NB4 (cell line): ENCODE results near the gene ARHGEF10L.

Experiments
- DNase-seq: peaks from one replicate; pipeline ENCODE4 v3.0.0; 2010; ENCODE audit warnings: low read depth
- H3K4me3 ChIP-seq: one replicate; pipeline ENCODE4 v1.5.1; 2011; ENCODE audit warnings: mild to moderate bottlenecking, low read depth, low read length, moderate library complexity
- MYC ChIP-seq: IDR thresholded peaks from 2 replicates; pipeline ENCODE4 v1.6.1; 2011; ENCODE audit warnings: low read depth, low read length
- POLR2A ChIP-seq: IDR thresholded peaks from 2 replicates; pipeline ENCODE4 v1.6.1; 2011; ENCODE audit warnings: mild to moderate bottlenecking; ENCODE audit not compliant: insufficient read length; ENCODE audit errors: extremely low read depth
- TF ChIP-seq, protein P1 (sequence below): IDR thresholded peaks from 2 replicates; pipeline ENCODE4 v1.6.1; 2011; ENCODE audit warnings: low read depth, low read length
- TF ChIP-seq, protein P2 (sequence below): IDR thresholded peaks from one replicate; pipeline ENCODE4 v1.5.1; 2012; ENCODE audit warnings: low read depth, low read length

Gene ARHGEF10L

GRCh38 chr1:17549384-17549783, 9.9 kb downstream of the ARHGEF10L start:
- TF ChIP-seq, protein P1, sequence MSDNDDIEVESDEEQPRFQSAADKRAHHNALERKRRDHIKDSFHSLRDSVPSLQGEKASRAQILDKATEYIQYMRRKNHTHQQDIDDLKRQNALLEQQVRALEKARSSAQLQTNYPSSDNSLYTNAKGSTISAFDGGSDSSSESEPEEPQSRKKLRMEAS = no peak
- no peak for TF ChIP-seq POLR2A
- TF ChIP-seq, protein P2, sequence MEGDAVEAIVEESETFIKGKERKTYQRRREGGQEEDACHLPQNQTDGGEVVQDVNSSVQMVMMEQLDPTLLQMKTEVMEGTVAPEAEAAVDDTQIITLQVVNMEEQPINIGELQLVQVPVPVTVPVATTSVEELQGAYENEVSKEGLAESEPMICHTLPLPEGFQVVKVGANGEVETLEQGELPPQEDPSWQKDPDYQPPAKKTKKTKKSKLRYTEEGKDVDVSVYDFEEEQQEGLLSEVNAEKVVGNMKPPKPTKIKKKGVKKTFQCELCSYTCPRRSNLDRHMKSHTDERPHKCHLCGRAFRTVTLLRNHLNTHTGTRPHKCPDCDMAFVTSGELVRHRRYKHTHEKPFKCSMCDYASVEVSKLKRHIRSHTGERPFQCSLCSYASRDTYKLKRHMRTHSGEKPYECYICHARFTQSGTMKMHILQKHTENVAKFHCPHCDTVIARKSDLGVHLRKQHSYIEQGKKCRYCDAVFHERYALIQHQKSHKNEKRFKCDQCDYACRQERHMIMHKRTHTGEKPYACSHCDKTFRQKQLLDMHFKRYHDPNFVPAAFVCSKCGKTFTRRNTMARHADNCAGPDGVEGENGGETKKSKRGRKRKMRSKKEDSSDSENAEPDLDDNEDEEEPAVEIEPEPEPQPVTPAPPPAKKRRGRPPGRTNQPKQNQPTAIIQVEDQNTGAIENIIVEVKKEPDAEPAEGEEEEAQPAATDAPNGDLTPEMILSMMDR = no peak
- no peak for TF ChIP-seq MYC
- DNase-seq = no peak
- H3K4me3 ChIP-seq = no peak overlapping the region

DNA sequence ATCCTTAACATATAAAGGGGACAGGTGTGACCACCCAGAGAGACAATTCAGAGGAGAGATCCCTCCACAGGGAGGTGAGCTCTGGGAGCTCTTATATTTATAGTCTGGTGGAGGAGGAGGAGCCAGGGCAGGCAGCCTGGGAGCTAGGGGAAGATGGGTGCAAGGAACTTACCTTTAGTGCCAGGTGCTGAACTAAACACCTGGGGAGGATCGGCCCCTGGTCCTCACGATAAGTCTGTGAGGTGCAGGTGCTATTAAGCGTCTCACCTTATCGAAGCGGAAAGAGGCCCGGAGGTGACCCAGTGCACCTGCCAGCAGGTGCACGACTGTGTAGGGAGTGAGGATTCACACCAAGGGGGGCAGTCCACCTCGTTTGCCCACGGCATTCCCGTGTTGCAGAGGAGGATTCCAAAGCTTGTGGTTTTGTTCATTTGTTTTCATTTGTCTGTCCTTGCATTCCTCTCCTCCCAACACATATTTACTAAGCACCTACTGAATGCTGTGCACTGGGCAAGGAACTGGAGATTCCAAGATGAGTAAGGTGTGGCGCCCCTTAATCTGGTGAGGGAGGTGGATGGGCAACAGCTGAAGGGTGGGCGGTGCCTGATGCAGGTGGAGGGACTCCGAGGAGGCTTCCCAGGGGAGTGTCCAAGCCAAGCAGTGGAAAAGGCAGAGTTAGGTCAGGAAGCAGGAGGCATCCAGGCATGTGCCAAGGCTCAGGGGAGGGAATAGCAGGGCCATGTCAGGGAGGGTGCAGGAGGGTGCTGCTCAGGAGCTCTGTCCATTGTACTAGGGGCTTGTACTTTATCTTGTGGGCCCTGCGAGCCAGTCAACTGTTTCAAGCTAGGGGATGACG, 11.5 kb downstream of the ARHGEF10L start:
- H3K4me3 ChIP-seq = no peak overlapping the region
- TF ChIP-seq, protein P1 = no peak
- no peak for DNase-seq

- DNase-seq = no peak
- no peak overlapping the region for H3K4me3 ChIP-seq
- TF ChIP-seq, protein P1 = no peak
- TF ChIP-seq MYC (no peak), POLR2A (no peak)
- TF ChIP-seq, protein P2 = no peak
Observed at GRCh38 chr1:17551755-17552234, 12.3 kb downstream of the ARHGEF10L start.

DNA sequence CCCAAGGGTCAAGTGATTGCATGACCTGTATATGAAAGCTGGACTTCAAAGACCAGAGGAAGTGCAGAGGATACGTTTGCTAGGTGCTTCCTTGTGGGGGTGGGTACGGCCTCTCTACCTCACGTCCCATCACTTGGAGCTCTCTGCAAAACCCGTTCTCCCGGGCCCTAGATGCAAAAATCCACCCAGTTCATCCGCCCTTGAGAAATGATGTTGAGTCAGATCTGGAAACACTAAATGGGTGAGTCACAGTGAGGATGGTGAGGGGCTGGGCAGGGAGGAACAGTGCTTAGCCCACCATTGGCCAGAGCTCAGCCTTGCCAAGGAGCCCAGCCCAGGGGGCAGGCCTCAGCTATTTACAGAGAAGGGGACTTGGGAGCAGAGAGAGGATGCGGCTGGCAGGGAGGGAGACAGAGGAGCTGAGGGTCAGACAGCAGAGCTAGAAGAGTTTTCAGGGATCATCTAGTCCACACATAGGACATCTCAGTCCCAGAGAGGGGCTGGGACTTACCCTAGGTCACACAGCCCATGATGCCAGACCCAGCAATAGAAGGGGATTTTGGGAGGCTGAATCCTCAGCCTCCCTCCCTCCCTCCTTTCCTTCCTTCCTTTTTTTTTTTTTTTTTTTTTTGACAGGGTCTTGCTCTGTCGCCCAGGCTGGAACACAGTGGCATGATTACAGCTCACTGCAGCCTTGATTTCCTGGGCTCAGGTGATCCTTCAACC, 14.6 kb downstream of the ARHGEF10L start:
- no peak overlapping the region for H3K4me3 ChIP-seq
- DNase-seq = no peak
- TF ChIP-seq, protein P2 = no peak

- TF ChIP-seq, protein P2 = no peak
- no peak for TF ChIP-seq POLR2A
- no peak for TF ChIP-seq MYC
- TF ChIP-seq, protein P1 = no peak
- DNase-seq = no peak
- no peak overlapping the region for H3K4me3 ChIP-seq
Observed at GRCh38 chr1:17554954-17555353, 15.5 kb downstream of the ARHGEF10L start.

- no peak overlapping the region for H3K4me3 ChIP-seq
- no peak for DNase-seq
- no peak for TF ChIP-seq MYC
- TF ChIP-seq, protein P1 = no peak
- TF ChIP-seq, protein P2 = no peak
- no peak for TF ChIP-seq POLR2A
Observed at GRCh38 chr1:17557986-17558385, 18.5 kb downstream of the ARHGEF10L start.
